Adrenal gland (tissue), 12 donors: Measurements from ENCODE around the gene KYAT1. TPM values are rescaled to one million over a fixed set of nuclear protein-coding genes. Genes with fewer than 3 reads are reported as not detected.

Experiments used
- DNase-seq, 7 donors: peaks; one replicate each; pipeline ENCODE4 v3.0.0-alpha.2; 2019 to 2020
- H3K27ac ChIP-seq, 5 donors: fragments of 200-600 bp; sonication (generic) in 4 of 5; 1 replicate in 3 of 5; 2 replicates in 2 of 5; pipeline versions ENCODE4 v1.5.1 to v1.8.0; 2016 to 2020; ENCODE audit warnings: mild to moderate bottlenecking in 1 of 5
- H3K27me3 ChIP-seq: fragments of 200-600 bp; 2 replicates; pipeline ENCODE4 v1.8.0; 2021
- H3K36me3 ChIP-seq, 2 donors: fragments of 200-600 bp; replicated peaks in 1 of 2; 1 replicate in 1 of 2; 2 replicates in 1 of 2; pipeline versions ENCODE4 v1.5.1 to v1.8.0; 2018 to 2022
- H3K4me1 ChIP-seq, 2 donors: fragments of 200-600 bp; replicated peaks in 1 of 2; 1 replicate in 1 of 2; 2 replicates in 1 of 2; pipeline versions ENCODE4 v1.5.1 to v1.8.0; 2018 to 2021
- H3K4me3 ChIP-seq, 4 donors: fragments of 200-600 bp; sonication (generic) in 3 of 4; one replicate each; pipeline ENCODE4 v1.5.1; 2016 to 2018
- H3K9me3 ChIP-seq, 3 donors: fragments of 200-600 bp; sonication (generic) in 1 of 3; replicated peaks in 1 of 3; 1 replicate in 2 of 3; 2 replicates in 1 of 3; pipeline versions ENCODE4 v1.5.1 to v1.8.0; 2016 to 2021
- POLR2A ChIP-seq, 2 donors: fragments of 450-650 bp; IDR thresholded peaks; one replicate each; pipeline ENCODE4 v1.6.1; 2017; ENCODE audit warnings: antibody characterized with exemption in 2 of 2, mild to moderate bottlenecking in 2 of 2, moderate library complexity in 1 of 2
- WGBS, 4 donors: extraction: QIAGEN DNeasy Blood & Tissue Kit in 2 of 4; methylation state at CpG; one replicate each; pipeline versions ENCODE4 v1.1.5 to v1.1.7; 2013 to 2017; 5-methylcytosine and 5-hydroxymethylcytosine counted together
- intact Hi-C, 2 donors: fragments of 100-400 bp; cut with DNase I; formaldehyde crosslinking; loops; one replicate each; pipeline versions ENCODE4 v1.14.1 to v1.15.0; 2022 to 2023
- polyA plus RNA-seq, 3 donors: library from polyadenylated mRNA; stranded (reverse); fragments of 200-250 nt in 2 of 3; fragments of 350-450 nt in 1 of 3; fragmentation: Illumina TruSeq in 1 of 3; extraction: RNeasy Lipid Tissue Mini Kit (QIAGEN cat#74804) in 1 of 3; gene quantifications; one replicate each; pipeline ENCODE4 v1.2.3, GENCODE V29; 2013 to 2014
- total RNA-seq, 9 donors: library from RNA; depleted of rRNA in 4 of 9; stranded (reverse); fragments of >200 nt in 4 of 9; fragments of 120-200 nt in 1 of 9; fragmentation: NEBNext Ultra II Directional in 1 of 9; extraction: Animal tissue kit (Norgen Biotek cat#: 25700) in 1 of 9; gene quantifications; one replicate each; pipeline versions ENCODE4 v1.1.0 to v1.2.4, GENCODE V29; 2013 to 2023
- TF ChIP-seq, protein P1 (sequence below), 6 experiments: fragments of 450-650 bp in 4 of 6; fragments of 200-600 bp in 2 of 6; sonication (generic) in 1 of 6; IDR thresholded peaks; 1 replicate in 5 of 6; 2 replicates in 1 of 6; pipeline versions ENCODE4 v1.5.1 to v1.8.0; 2016 to 2021; ENCODE audit warnings: antibody characterized with exemption in 6 of 6, mild to moderate bottlenecking in 2 of 6, moderate library complexity in 1 of 6
- donor health status: healthy with polysubstance abuse.
- donor health status: Bipolar disorder and iron deficiency.
- donor health status: DM: yes; HTN: yes; CAD: no.
- donor health status: DM: no; HTN: no; CAD: no.
- donor health status: DM: no; HTN: no; CAD: no.
- donor health status: DM: yes; HTN: yes; CAD: no.

KYAT1 gene
- total and polyA plus RNA-seq, 12 donors, result 3.5 to 10.3 (median 7.2) TPM

DNA sequence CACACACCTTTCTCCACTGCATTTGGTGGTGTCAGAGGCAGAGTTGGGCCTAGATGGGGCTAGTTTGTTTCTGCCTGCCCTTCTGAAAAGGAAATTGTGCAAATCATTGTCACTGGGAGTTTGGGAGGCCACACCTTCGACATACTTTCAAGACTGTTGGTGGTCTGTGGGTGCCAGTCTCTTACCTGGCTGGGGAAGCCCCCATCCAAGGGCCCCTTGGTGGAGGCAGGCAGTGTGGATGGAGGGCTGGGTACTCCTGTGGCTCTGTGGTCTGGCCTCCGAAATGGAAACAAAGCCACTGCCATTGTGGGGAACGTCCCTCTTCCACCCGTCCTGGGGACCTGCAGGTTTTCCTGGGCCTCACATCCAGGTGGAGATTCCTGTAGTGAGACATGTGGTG, 28.1 kb upstream of the KYAT1 start:
- TF ChIP-seq POLR2A (IDR thresholded peaks at IDR 0.05), result no peak
- TF ChIP-seq, protein P1, sequence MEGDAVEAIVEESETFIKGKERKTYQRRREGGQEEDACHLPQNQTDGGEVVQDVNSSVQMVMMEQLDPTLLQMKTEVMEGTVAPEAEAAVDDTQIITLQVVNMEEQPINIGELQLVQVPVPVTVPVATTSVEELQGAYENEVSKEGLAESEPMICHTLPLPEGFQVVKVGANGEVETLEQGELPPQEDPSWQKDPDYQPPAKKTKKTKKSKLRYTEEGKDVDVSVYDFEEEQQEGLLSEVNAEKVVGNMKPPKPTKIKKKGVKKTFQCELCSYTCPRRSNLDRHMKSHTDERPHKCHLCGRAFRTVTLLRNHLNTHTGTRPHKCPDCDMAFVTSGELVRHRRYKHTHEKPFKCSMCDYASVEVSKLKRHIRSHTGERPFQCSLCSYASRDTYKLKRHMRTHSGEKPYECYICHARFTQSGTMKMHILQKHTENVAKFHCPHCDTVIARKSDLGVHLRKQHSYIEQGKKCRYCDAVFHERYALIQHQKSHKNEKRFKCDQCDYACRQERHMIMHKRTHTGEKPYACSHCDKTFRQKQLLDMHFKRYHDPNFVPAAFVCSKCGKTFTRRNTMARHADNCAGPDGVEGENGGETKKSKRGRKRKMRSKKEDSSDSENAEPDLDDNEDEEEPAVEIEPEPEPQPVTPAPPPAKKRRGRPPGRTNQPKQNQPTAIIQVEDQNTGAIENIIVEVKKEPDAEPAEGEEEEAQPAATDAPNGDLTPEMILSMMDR (IDR thresholded peaks at IDR 0.05), result no peak
- Histone ChIP-seq H3K4me3 (no peak overlapping the region), H3K27ac (no peak overlapping the region), H3K9me3 (no peaks in the 10 kb centered on the region), H3K27me3 (no peaks in the 10 kb centered on the region), H3K36me3 (peaks cover 0 to 31% of the 10 kb centered on the region in 2 donors), H3K4me1 (peaks cover 8 to 25% of the 10 kb centered on the region in 2 donors)
- no peak for DNase-seq
- 87 to 93% (median 89%) methylated on average over 2 to 4 of the region's 4 CpGs for WGBS, 4 donors
- intact Hi-C loops, result no loop called here

DNA sequence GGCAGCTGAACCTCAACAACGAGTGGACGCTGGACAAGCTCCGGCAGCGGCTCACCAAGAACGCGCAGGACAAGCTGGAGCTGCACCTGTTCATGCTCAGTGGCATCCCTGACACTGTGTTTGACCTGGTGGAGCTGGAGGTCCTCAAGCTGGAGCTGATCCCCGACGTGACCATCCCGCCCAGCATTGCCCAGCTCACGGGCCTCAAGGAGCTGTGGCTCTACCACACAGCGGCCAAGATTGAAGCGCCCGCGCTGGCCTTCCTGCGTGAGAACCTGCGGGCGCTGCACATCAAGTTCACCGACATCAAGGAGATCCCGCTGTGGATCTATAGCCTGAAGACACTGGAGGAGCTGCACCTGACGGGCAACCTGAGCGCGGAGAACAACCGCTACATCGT, 26.6 kb upstream of the KYAT1 start:
- Histone ChIP-seq H3K9me3 (no peaks in the 10 kb centered on the region), H3K4me3 (no peak overlapping the region), H3K27me3 (no peaks in the 10 kb centered on the region), H3K36me3 (peaks cover 0 to 31% of the 10 kb centered on the region in 2 donors), H3K4me1 (peaks cover 6 to 20% of the 10 kb centered on the region in 2 donors), H3K27ac (no peak overlapping the region)
- DNase-seq, result no peak
- TF ChIP-seq, protein P1 (IDR thresholded peaks at IDR 0.05), result no peak
- TF ChIP-seq POLR2A (IDR thresholded peaks at IDR 0.05), result no peak
- intact Hi-C loops, result no loop called here
- WGBS, 4 donors, result 92 to 99% (median 98%) methylated on average over 7 to 24 of the region's 24 CpGs

DNA sequence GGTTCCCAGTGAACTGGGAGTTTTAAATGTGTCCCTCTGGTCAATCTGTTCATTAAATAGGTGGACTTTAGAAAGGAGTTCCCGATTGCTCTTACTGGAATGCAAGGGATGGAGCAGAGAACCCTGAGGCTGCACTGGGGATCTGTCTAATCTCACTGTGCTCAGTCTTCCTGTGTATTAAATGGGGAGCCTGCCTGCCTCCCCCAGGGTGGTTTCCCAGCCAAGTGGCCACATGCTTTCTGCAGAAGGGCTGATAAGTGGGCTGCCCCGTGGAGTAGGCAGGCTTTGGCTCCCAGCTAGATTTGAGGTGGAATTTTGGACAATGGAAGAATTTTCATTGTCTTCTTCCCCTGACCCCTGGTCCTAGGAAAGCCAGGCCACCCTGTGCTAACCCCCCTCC, 25.0 kb upstream of the KYAT1 start:
- DNase-seq, result no peak
- no peak overlapping the region for H3K27ac ChIP-seq
- no peaks in the 10 kb centered on the region for H3K27me3 ChIP-seq
- intact Hi-C loops, result no loop called here
- TF ChIP-seq POLR2A (IDR thresholded peaks at IDR 0.05), result no peak
- TF ChIP-seq, protein P1 (IDR thresholded peaks at IDR 0.05), result no peak
- H3K36me3 ChIP-seq, result peaks cover 0 to 31% of the 10 kb centered on the region in 2 donors
- H3K4me3 ChIP-seq, result no peak overlapping the region
- H3K9me3 ChIP-seq, result no peaks in the 10 kb centered on the region
- 57 to 74% (median 69%) methylated on average over 2 of the region's 2 CpGs for WGBS, 4 donors
- peaks cover 0 to 8% of the 10 kb centered on the region in 2 donors for H3K4me1 ChIP-seq

DNA sequence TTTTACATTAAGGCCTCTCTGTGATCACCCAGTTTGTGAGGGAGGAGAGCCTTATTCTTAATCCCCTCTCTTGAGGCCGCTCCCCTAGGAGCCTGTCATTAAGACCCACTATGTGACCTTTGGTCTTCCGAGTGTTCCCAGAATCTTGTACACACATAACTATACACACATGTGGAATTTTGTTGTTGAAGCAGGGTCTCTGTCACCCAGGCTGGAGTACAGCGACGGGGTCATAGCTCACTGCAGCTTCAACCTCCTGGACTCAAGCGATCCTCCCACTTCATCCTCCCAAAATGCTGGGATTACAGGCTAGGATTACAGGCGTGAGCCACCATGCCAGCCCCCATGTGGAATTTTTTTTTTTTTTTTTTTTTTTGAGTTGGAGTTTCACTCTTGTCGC, 24.2 kb upstream of the KYAT1 start:
- peaks cover 0 to 31% of the 10 kb centered on the region in 2 donors for H3K36me3 ChIP-seq
- no peak overlapping the region for H3K27ac ChIP-seq
- no peak for DNase-seq
- intact Hi-C loops, result no loop called here
- H3K27me3 ChIP-seq, result no peaks in the 10 kb centered on the region
- H3K4me3 ChIP-seq, result no peak overlapping the region
- H3K9me3 ChIP-seq, result no peaks in the 10 kb centered on the region
- TF ChIP-seq, protein P1 (IDR thresholded peaks at IDR 0.05), result no peak
- no peak for TF ChIP-seq POLR2A (IDR thresholded peaks at IDR 0.05)
- WGBS, 4 donors, result 90 to 98% (median 97%) methylated on average over 7 of the region's 7 CpGs
- peaks cover 0 to 2% of the 10 kb centered on the region in 2 donors for H3K4me1 ChIP-seq
